Measurements from ENCODE around the gene WDR70. TPM values are rescaled to one million over a fixed set of nuclear protein-coding genes. Genes with fewer than 3 reads are reported as not detected.

Gene WDR70
- total and polyA plus RNA-seq, 2 of the 8 experiments (the other 6 are each of a cell fraction or from before 2014, with no cell fraction given), result 10.6 to 37.4 TPM

DNA sequence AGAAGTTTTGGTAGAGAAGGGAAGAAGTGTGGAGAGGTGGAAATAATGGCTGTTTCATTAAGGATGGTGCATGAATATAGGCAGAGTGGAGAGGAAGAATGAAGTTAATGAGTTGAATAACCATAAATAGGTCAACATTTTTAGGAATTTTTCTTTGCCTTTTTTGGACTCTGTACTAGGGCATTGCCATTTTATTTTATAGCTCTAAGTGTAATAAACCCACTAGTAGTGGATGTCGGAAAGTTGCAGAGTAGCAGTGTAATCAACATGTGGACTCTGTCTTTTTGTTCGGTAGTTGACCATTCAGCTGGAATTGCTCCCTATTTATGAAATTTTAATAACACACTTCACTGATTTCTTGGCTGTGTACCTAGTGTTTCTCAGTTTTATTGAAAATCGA lies 199.1 kb downstream of the WDR70 start:
- H2AFZ ChIP-seq (ENCODE audit: low read length), result no peak overlapping the region
- H3K27ac ChIP-seq (ENCODE audit: low read depth, low read length), result no peak overlapping the region
- TF ChIP-seq RBBP5 (IDR thresholded peaks at IDR 0.05; ENCODE audit: borderline replicate concordance, low read depth, low read length) (no peak), CREB1 (IDR thresholded peaks at IDR 0.05) (no peak), RXRA (IDR thresholded peaks at IDR 0.05; ENCODE audit: insufficient read depth, low read depth, low read length) (no peak), TAF7 (optimal IDR thresholded peaks at IDR 0.05; ENCODE audit: borderline replicate concordance, low read depth, low read length) (no peak), RFX5 (IDR thresholded peaks at IDR 0.05; ENCODE audit: borderline replicate concordance, low read depth, low read length) (no peak), JUN (IDR thresholded peaks at IDR 0.05; ENCODE audit: low read depth, low read length) (no peak), NANOG (IDR thresholded peaks at IDR 0.05; ENCODE audit: insufficient read depth, low read depth, low read length, poor library complexity, severe bottlenecking) (no peak), YY1 (IDR thresholded peaks at IDR 0.05; ENCODE audit: low read depth, low read length) (no peak), TCF12 (IDR thresholded peaks at IDR 0.05; ENCODE audit: low read depth, low read length) (no peak), CEBPB (IDR thresholded peaks at IDR 0.05; ENCODE audit: low read depth, low read length) (no peak), SRF (IDR thresholded peaks at IDR 0.05; ENCODE audit: low read depth, low read length) (no peak)
- TF ChIP-seq, protein P1, sequence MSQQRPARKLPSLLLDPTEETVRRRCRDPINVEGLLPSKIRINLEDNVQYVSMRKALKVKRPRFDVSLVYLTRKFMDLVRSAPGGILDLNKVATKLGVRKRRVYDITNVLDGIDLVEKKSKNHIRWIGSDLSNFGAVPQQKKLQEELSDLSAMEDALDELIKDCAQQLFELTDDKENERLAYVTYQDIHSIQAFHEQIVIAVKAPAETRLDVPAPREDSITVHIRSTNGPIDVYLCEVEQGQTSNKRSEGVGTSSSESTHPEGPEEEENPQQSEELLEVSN (IDR thresholded peaks at IDR 0.05), result no peak
- TF ChIP-seq, protein P2, sequence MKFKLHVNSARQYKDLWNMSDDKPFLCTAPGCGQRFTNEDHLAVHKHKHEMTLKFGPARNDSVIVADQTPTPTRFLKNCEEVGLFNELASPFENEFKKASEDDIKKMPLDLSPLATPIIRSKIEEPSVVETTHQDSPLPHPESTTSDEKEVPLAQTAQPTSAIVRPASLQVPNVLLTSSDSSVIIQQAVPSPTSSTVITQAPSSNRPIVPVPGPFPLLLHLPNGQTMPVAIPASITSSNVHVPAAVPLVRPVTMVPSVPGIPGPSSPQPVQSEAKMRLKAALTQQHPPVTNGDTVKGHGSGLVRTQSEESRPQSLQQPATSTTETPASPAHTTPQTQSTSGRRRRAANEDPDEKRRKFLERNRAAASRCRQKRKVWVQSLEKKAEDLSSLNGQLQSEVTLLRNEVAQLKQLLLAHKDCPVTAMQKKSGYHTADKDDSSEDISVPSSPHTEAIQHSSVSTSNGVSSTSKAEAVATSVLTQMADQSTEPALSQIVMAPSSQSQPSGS (IDR thresholded peaks at IDR 0.05; ENCODE audit: low read length), result no peak

More for the DNA sequence above, 199.1 kb downstream of the WDR70 start:
- no peak overlapping the region for H4K91ac ChIP-seq (replicated peaks; ENCODE audit: insufficient read length, low read length)
- CTCF ChIA-PET (ENCODE audit: partially characterized antibody), result interaction anchor here (0.6 to 1.1 kb wide), 2 partner anchors 22 to 23 kb away, joined by 3 to 4 read pairs; no protein-coding TSS in a partner anchor
- no peaks in the 10 kb centered on the region for H4K20me1 ChIP-seq (replicated peaks in 1 of 2; ENCODE audit: control insufficient read depth in 1 of 2, insufficient read depth in 2 of 2, low read length in 2 of 2)
- POLR2A ChIA-PET (ENCODE audit: partially characterized antibody), result no interaction called here
- FAIRE-seq (no peak), DNase-seq (ENCODE audit: low read depth in 1 of 2, low spot score in 2 of 2) (no peak)
- H2BK120ac ChIP-seq (replicated peaks; ENCODE audit: low read depth, low read length), result no peak overlapping the region
- no peak overlapping the region for H3K4me3 ChIP-seq (ENCODE audit: extremely low read depth in 1 of 4, insufficient read depth in 2 of 4, low read depth in 3 of 4, low read length in 4 of 4)
- H3K9ac ChIP-seq (replicated peaks in 1 of 4; ENCODE audit: extremely low read depth in 1 of 4, low read depth in 3 of 4, low read length in 3 of 4), result no peak overlapping the region
- no peaks in the 10 kb centered on the region for H3K36me3 ChIP-seq (ENCODE audit: control insufficient read depth in 2 of 4, insufficient read depth in 4 of 4, low read length in 3 of 4)
- H3K4me2 ChIP-seq (ENCODE audit: insufficient read depth in 1 of 2, low read depth in 2 of 2, low read length in 2 of 2), result no peak overlapping the region
- no peak overlapping the region for H3K4ac ChIP-seq (replicated peaks; ENCODE audit: insufficient read length, low read depth, low read length)
- H3K9me3 ChIP-seq (ENCODE audit: insufficient read depth in 2 of 2, low read depth in 1 of 2, low read length in 1 of 2), result no peaks in the 10 kb centered on the region
- no peak overlapping the region for H4K8ac ChIP-seq (ENCODE audit: extremely low read depth, insufficient read depth, low read length)
- 94% methylated on average over 3 of the region's 3 CpGs; no CpG with 5 or more reads in 1 of the 2 experiments for WGBS, 2 experiments (ENCODE audit: extremely low coverage in 1 of 2, insufficient coverage in 1 of 2, insufficient read length in 1 of 2, insufficient replicate concordance in 2 of 2, low coverage in 1 of 2, low lambda C conversion rate in 2 of 2, missing lambda C conversion rate in 1 of 2)
- no peaks in the 10 kb centered on the region; a peak in 1 of 7 replicates for H3K4me1 ChIP-seq (replicated peaks in 1 of 4; ENCODE audit: control insufficient read depth in 3 of 4, insufficient read depth in 4 of 4, low read length in 3 of 4)
- H3K23ac ChIP-seq (ENCODE audit: insufficient read length), result no peak overlapping the region
- H3K18ac ChIP-seq (ENCODE audit: extremely low read depth, low read length), result no peak overlapping the region
- no peak overlapping the region for H3K56ac ChIP-seq (replicated peaks; ENCODE audit: insufficient read length, low read depth, low read length)
- H2BK20ac ChIP-seq (ENCODE audit: low read length), result no peak overlapping the region
- H2AK5ac ChIP-seq (ENCODE audit: low read depth, low read length), result no peak overlapping the region
- no peaks in the 10 kb centered on the region for H3K27me3 ChIP-seq (replicated peaks in 1 of 4; ENCODE audit: control insufficient read depth in 3 of 4, extremely low read depth in 1 of 4, insufficient read depth in 3 of 4, low read length in 3 of 4)
- H4K5ac ChIP-seq (ENCODE audit: insufficient read length, low read depth, low read length), result no peak overlapping the region
- H3K79me1 ChIP-seq (ENCODE audit: low read depth, low read length), result no peaks in the 10 kb centered on the region
- H3K14ac ChIP-seq (ENCODE audit: insufficient read length), result no peak overlapping the region
- H2BK5ac ChIP-seq (ENCODE audit: low read depth, low read length), result no peak overlapping the region
- no peaks in the 10 kb centered on the region for H3K79me2 ChIP-seq (ENCODE audit: control insufficient read depth in 1 of 2, insufficient read depth in 2 of 2, low read length in 2 of 2)
- H2BK12ac ChIP-seq (ENCODE audit: low read depth, low read length), result no peak overlapping the region
- no peak overlapping the region for H2BK15ac ChIP-seq (ENCODE audit: low read length)
- H3K23me2 ChIP-seq (ENCODE audit: low read depth, low read length), result no peaks in the 10 kb centered on the region
